Stomach (tissue), 4 donors: ENCODE data around the gene TMCC1.

Experiments used
- POLR2AphosphoS5 ChIP-seq, 3 donors: sonication (generic); formaldehyde crosslinking; IDR thresholded peaks; one replicate each; pipeline ENCODE4 v1.6.1; 2016; ENCODE audit warnings: antibody characterized with exemption in 3 of 3
- TF ChIP-seq, protein P1 (sequence below), 7 experiments: fragments of 450-650 bp in 4 of 7; fragments of 200-600 bp in 3 of 7; sonication (generic) in 3 of 7; IDR thresholded peaks; one replicate each; pipeline ENCODE4 v1.5.1; 2016 to 2019; ENCODE audit warnings: antibody characterized with exemption in 7 of 7, control low read depth in 2 of 7, mild to moderate bottlenecking in 1 of 7

DNA sequence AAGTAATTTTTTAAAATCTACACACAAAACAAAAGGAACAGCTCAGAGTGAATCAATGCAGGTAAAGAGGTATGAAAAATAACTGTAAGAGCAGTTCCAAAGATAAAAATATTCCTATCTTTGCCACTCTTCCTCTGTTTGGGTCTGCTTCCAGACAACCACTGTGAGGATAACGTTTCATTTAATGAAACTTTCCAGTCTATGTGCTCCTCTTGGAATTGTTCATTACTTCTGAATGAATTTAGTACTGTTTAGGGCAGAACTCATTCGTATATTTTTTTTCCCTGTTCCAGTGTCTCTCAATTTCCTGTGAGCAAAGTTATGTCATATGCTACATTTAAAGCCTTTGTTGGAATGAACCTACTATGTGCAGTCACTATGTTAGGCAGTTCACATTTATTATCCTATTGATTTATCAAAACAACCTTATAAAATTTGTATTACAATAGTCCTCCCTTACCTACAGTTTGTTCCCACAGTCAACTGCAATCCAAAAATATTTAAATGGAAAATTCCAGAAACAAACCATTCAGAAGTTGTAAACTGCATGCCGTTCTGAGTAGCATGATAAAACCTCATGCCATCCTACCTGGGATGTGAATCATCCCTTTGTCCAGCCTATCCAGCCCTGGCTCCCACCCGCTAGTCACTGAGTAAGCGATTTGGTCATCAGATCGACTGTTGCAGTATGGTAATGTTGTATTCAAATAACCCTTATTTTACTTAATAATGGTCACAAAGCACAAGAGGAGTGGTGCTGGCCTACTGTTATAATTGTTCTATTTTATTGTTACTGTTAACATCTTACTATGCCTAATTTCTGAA, 98.1 kb downstream of the TMCC1 start:
- no peak for TF ChIP-seq POLR2AphosphoS5 (IDR thresholded peaks at IDR 0.05)
- TF ChIP-seq, protein P1, sequence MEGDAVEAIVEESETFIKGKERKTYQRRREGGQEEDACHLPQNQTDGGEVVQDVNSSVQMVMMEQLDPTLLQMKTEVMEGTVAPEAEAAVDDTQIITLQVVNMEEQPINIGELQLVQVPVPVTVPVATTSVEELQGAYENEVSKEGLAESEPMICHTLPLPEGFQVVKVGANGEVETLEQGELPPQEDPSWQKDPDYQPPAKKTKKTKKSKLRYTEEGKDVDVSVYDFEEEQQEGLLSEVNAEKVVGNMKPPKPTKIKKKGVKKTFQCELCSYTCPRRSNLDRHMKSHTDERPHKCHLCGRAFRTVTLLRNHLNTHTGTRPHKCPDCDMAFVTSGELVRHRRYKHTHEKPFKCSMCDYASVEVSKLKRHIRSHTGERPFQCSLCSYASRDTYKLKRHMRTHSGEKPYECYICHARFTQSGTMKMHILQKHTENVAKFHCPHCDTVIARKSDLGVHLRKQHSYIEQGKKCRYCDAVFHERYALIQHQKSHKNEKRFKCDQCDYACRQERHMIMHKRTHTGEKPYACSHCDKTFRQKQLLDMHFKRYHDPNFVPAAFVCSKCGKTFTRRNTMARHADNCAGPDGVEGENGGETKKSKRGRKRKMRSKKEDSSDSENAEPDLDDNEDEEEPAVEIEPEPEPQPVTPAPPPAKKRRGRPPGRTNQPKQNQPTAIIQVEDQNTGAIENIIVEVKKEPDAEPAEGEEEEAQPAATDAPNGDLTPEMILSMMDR (IDR thresholded peaks at IDR 0.05), result no peak
